Transverse colon (tissue), 3 donors: ENCODE data around the gene ANO1.

Experiments used
- CTCF ChIP-seq, 5 experiments: fragments of 200-600 bp in 3 of 5; fragments of 450-650 bp in 2 of 5; sonication (generic) in 3 of 5; IDR thresholded peaks; 1 replicate in 2 of 5; 2 replicates in 3 of 5; pipeline ENCODE4 v1.5.1; 2016 to 2017; ENCODE audit warnings: antibody characterized with exemption in 5 of 5, inconsistent platforms in 3 of 5, mild to moderate bottlenecking in 2 of 5, moderate library complexity in 1 of 5
- POLR2A ChIP-seq: fragments of 450-650 bp; IDR thresholded peaks from one replicate; pipeline ENCODE4 v1.6.1; 2016; ENCODE audit warnings: antibody characterized with exemption, mild to moderate bottlenecking, moderate library complexity

GRCh38 chr11:70050243-70050642, 27.9 kb upstream of the ANO1 start:
- TF ChIP-seq CTCF (IDR thresholded peaks at IDR 0.05), result no peak
- TF ChIP-seq POLR2A, result no peak
